ENCODE measurements around the gene PRM1. TPM values are rescaled to one million over a fixed set of nuclear protein-coding genes. Genes with fewer than 3 reads are reported as not detected.

The PRM1 gene
- total and polyA plus RNA-seq, 2 of the 13 experiments (the other 11 are each of a cell fraction or from before 2014, with no cell fraction given) = not detected

DNA sequence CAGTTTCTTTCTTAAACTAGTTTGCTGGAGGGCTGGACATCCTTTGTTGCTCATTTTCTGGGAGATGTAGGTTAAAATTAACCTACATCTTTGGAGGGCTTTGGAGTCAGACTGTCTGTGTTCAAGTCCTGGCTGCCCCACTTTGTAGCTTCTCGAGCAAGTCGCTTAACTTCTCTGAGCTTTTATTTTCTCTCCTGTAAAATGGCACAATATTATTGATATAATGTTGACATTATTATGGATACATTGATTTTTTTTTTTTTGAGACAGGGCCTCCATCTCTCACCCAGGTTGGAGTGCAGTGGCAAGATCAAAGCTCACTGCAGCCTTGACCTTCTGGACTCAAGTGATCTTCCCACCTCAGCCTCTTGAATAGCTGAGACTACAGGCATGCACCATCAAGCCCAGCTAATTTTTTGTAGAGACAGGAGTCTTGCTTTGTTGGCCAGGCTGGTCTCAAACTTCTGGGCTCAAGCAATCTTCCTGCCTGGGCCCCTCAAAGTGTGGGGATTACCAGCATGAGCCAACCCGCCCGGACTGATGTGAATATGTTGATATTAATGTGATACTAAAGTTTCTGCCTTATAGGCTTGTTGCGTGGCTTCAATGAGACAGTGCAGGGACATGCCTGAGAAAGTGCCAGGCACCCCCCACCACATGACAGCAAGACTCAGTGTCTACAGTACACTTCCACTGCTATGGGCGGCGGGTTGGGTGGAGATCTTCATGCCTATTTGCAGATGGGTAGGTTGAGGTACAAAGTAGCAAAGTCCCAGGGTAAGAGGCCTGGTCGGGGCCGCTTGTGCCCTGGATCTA, 32.6 kb upstream of the PRM1 start (continued):
- no peak for TF ChIP-seq ZNF607 (CRISPR knock-in tag; IDR thresholded peaks at IDR 0.05; ENCODE audit: borderline replicate concordance)
- TF ChIP-seq ZZZ3 (CRISPR knock-in tag; IDR thresholded peaks at IDR 0.05; ENCODE audit: borderline replicate concordance) = no peak
- no peak for TF ChIP-seq CREM (IDR thresholded peaks at IDR 0.05)
- TF ChIP-seq CREM (CRISPR knock-in tag; IDR thresholded peaks at IDR 0.05) = no peak
- TF ChIP-seq ZNF710 (CRISPR knock-in tag; IDR thresholded peaks at IDR 0.05; ENCODE audit: borderline replicate concordance) = no peak
- TF ChIP-seq ZNF337 (CRISPR knock-in tag; IDR thresholded peaks at IDR 0.05; ENCODE audit: borderline replicate concordance, low read depth) = no peak
- TF ChIP-seq ARHGAP35 (CRISPR knock-in tag; IDR thresholded peaks at IDR 0.05; ENCODE audit: borderline replicate concordance) = no peak
- TF ChIP-seq ZNF770 (CRISPR knock-in tag; IDR thresholded peaks at IDR 0.05) = no peak
- no peak for TF ChIP-seq FOXA1 (IDR thresholded peaks at IDR 0.05)
- no peak for TF ChIP-seq FOXA1 (CRISPR knock-in tag; IDR thresholded peaks at IDR 0.05)
- no peak for TF ChIP-seq SNAPC5 (CRISPR knock-in tag; IDR thresholded peaks at IDR 0.05; ENCODE audit: borderline replicate concordance)
- no peak for TF ChIP-seq GATA4 (IDR thresholded peaks at IDR 0.05; ENCODE audit: borderline replicate concordance, low read depth)
- TF ChIP-seq ZNF335 (CRISPR knock-in tag; IDR thresholded peaks at IDR 0.05) = no peak
- no peak for TF ChIP-seq HNRNPH1 (optimal IDR thresholded peaks at IDR 0.05; ENCODE audit: low read depth, low read length)
- no peak for TF ChIP-seq ZNF780A (CRISPR knock-in tag; IDR thresholded peaks at IDR 0.05)
- no peak for TF ChIP-seq POGZ (CRISPR knock-in tag; IDR thresholded peaks at IDR 0.05)
- TF ChIP-seq SMC3 (IDR thresholded peaks at IDR 0.05; ENCODE audit: low read length) = no peak
- no peak for TF ChIP-seq HOXA7 (CRISPR knock-in tag; IDR thresholded peaks at IDR 0.05)
- no peak for TF ChIP-seq PCBP1 (IDR thresholded peaks at IDR 0.05; ENCODE audit: borderline replicate concordance, low read depth, low read length)
- TF ChIP-seq RXRA (CRISPR knock-in tag; IDR thresholded peaks at IDR 0.05) = no peak
- no peak for TF ChIP-seq ZNF589 (CRISPR knock-in tag; conservative IDR thresholded peaks at IDR 0.05)
- no peak for TF ChIP-seq KLF9 (CRISPR knock-in tag; IDR thresholded peaks at IDR 0.05; ENCODE audit: low read depth)
- TF ChIP-seq HOXD1 (CRISPR knock-in tag; IDR thresholded peaks at IDR 0.05) = 0 out of 2 replicates have a peak, but pooled peaks have one; percentile 45
- TF ChIP-seq ZNF501 (CRISPR knock-in tag; IDR thresholded peaks at IDR 0.05) = no peak; the same call in 1 of the 2 replicates
- TF ChIP-seq, protein P1, sequence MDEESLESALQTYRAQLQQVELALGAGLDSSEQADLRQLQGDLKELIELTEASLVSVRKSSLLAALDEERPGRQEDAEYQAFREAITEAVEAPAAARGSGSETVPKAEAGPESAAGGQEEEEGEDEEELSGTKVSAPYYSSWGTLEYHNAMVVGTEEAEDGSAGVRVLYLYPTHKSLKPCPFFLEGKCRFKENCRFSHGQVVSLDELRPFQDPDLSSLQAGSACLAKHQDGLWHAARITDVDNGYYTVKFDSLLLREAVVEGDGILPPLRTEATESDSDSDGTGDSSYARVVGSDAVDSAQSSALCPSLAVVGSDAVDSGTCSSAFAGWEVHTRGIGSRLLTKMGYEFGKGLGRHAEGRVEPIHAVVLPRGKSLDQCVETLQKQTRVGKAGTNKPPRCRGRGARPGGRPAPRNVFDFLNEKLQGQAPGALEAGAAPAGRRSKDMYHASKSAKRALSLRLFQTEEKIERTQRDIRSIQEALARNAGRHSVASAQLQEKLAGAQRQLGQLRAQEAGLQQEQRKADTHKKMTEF (CRISPR knock-in tag; IDR thresholded peaks at IDR 0.05) = no peak
- TF ChIP-seq ARID2 (CRISPR knock-in tag; IDR thresholded peaks at IDR 0.05; ENCODE audit: borderline replicate concordance) = no peak
